HG03521 (cell line): ENCODE results near the gene NHERF2.
"Not testable (repeated sequence)": the region's sequence is repeated elsewhere in the genome, so short reads cannot be mapped to it uniquely, and the experiment has no call there.

Source experiments
- ATAC-seq: cut with Tn5 transposase; IDR thresholded peaks from one replicate; pipeline ENCODE4 v1.9.1; 2021; ENCODE audit warnings: mild to moderate bottlenecking, moderate library complexity; ENCODE audit not compliant: unreplicated experiment

Gene NHERF2

GRCh38 chr16:2004795-2005517, 21.7 kb upstream of the NHERF2 start:
- ATAC-seq = no peak

- ATAC-seq = no peak
Observed at GRCh38 chr16:2005646-2006045, 21.1 kb upstream of the NHERF2 start.

- no peak for ATAC-seq
Observed at GRCh38 chr16:2006317-2006716, 20.4 kb upstream of the NHERF2 start.

- ATAC-seq = no peak
Observed at GRCh38 chr16:2007081-2007836, 19.4 kb upstream of the NHERF2 start.

GRCh38 chr16:2008009-2008526, 18.6 kb upstream of the NHERF2 start:
- ATAC-seq = no peak

- ATAC-seq = no peak
Observed at GRCh38 chr16:2008631-2009163, 18.0 kb upstream of the NHERF2 start.

GRCh38 chr16:2009164-2009711, 17.5 kb upstream of the NHERF2 start:
- peak; percentile 15 for ATAC-seq

- peak; percentile 86 for ATAC-seq
Observed at GRCh38 chr16:2009791-2010510, 16.8 kb upstream of the NHERF2 start, which contains the start of gene ZNF598. TSS of gene ZNF598 (minus strand) at chr16:2009821.

- ATAC-seq = not testable (repeated sequence)
Observed at GRCh38 chr16:2011726-2012125, 15.0 kb upstream of the NHERF2 start.

- ATAC-seq = no peak
Observed at GRCh38 chr16:2013527-2013926, 13.2 kb upstream of the NHERF2 start.

- no peak for ATAC-seq
Observed at GRCh38 chr16:2015117-2015946, 11.4 kb upstream of the NHERF2 start.

GRCh38 chr16:2015947-2016208, 10.8 kb upstream of the NHERF2 start:
- ATAC-seq = no peak

GRCh38 chr16:2016407-2016922, 10.2 kb upstream of the NHERF2 start:
- ATAC-seq = no peak

GRCh38 chr16:2019518-2019920, 7.2 kb upstream of the NHERF2 start, which contains the start of gene NPW:
TSS of gene NPW (plus strand) at chr16:2019785.
- no peak for ATAC-seq

- ATAC-seq = no peak
Observed at GRCh38 chr16:2019921-2020831, 6.5 kb upstream of the NHERF2 start.

- no peak for ATAC-seq
Observed at GRCh38 chr16:2022723-2023091, 4.0 kb upstream of the NHERF2 start.

- ATAC-seq = peak; percentile 76
Observed at GRCh38 chr16:2023092-2024031, 3.3 kb upstream of the NHERF2 start.

- no peak for ATAC-seq
Observed at GRCh38 chr16:2024032-2024420, 2.7 kb upstream of the NHERF2 start.
